Stimulated activated CD8-positive, alpha-beta memory T cell treated with anti-CD3 and anti-CD28 coated beads, Interleukin-12 subunit alpha, Interleukin-12 subunit beta, amount 100 ng/mL, for 1 hour (primary cell): ENCODE results near the gene VPS33B.
"Not testable (repeated sequence)": the region's sequence is repeated elsewhere in the genome, so short reads cannot be mapped to it uniquely, and the experiment has no call there.

Experiments used
- DNase-seq: peaks from one replicate; pipeline ENCODE4 v3.0.0-alpha.2; 2020; ENCODE audit warnings: low read depth

Gene VPS33B

GRCh38 chr15:91031796-91032195, 9.4 kb upstream of the VPS33B start:
- no peak for DNase-seq

DNA sequence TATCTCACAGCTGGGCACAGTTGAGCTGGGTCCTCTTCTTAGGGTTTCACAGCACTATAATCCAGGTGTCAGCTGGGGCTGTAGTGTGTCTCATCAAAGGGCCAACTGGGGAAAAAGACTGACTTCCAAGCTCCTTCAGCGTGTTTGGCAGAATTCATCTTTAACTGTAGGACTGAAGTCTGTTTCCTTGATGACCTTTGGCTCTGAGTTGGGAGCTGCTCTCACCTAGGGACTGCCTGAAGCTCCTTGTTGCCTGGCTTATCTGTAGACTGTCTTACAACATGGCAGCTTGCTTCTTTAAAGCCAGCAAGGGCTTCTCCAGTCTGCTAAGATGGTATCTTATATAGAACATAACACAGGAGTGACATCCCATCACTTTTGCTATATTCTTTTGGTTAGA, 5.3 kb upstream of the VPS33B start:
- no peak for DNase-seq

DNA sequence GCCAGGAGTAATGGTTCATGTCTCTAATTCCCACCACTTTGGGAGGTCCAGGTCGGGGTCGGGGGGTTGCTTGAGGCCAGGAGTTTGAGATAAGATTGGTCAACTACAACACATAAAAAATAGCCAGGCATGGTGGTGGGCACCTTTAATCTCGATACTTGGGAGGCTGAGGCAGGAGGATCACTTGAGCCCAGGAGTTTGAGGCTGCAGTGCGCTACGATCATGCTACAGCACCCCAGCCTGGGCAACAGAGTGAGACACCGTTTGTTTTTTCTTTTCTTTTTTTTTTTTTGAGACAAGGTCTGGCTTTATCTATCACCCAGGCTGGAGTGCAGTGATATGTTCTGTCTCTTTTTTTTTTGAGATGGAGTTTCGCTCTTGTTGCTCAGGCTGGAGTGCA, 1.3 kb upstream of the VPS33B start:
- DNase-seq, result no peak

DNA sequence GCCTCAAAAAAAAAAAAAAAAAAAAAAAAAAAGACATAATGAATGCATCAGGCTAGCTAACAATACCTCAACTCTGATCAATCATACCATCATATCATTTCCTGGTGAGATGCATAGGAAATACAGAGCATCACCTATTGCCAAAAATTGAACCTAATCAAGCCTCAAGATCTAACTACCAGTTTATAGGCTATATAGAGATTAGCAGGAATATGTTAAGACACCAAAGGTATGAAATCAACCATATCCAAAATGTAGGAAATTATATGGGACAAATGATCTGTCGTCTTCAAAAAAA, 387 bp upstream of the VPS33B start:
- no peak for DNase-seq

- DNase-seq, result no peak
Observed at GRCh38 chr15:91021516-91022074, 799 bp downstream of the VPS33B start.

DNA sequence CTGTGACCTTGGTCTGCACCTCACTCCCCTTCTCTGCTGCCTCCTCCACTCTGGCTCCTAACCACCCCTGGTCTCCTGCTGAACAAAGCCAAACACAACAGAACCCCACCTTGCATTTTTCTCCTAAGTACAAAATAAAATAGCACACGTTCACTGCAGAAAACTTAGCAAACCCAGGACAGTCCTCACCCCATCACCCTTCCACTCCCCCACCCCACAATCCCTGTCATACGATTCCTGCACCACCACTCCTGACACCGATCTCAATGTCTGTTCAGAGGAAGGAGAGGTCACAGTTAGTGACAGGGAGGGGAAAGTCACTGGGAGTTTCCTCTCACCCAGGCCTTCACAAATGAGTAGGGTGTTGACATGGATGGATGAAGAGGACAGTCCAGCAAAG, 4.2 kb downstream of the VPS33B start:
- DNase-seq, result no peak

DNA sequence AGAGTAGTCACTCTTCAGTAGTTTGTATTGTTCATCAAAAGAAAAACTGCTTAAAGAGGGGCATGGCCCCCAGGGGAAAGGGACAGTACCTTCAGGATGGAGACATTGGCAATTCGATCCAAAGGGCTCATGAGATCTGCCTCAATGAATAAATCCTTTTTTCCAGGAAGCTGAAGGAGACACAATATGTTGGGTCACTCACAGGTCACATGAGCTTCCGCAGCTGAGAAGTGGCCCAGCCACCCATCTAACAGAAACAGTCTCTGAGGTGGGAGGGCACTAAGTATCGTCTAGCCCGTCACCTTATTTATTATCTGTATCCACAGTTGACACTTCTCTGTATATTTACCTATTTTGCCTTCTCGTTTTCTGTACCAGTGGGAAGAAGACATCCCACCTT, 4.7 kb downstream of the VPS33B start:
- DNase-seq, result no peak

- not testable (repeated sequence) for DNase-seq
Observed at GRCh38 chr15:91013701-91014100, 8.7 kb downstream of the VPS33B start.

DNA sequence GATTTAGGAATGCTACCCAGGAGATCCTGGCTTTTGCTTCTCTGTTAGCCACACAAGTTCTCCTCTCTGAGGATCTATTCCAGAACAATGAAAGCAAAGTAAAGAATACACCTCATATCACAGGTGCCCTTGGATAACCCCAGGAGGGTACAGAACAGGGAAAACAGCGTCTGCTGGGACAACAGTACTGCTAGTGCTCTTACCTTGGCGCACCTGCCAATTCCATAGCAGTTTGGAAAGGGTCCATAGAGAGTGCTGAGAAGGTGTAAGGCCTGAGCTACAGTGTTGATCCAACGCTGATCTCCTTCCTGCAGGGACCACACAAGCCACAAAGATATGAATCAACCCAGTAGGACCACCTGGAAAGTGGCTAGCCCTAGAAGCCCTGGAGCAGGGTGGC, 15.1 kb downstream of the VPS33B start:
- DNase-seq, result no peak

- no peak for DNase-seq
Observed at GRCh38 chr15:91001209-91001608, 21.2 kb downstream of the VPS33B start.

GRCh38 chr15:90998737-90999136, 23.7 kb downstream of the VPS33B start:
- no peak for DNase-seq

DNA sequence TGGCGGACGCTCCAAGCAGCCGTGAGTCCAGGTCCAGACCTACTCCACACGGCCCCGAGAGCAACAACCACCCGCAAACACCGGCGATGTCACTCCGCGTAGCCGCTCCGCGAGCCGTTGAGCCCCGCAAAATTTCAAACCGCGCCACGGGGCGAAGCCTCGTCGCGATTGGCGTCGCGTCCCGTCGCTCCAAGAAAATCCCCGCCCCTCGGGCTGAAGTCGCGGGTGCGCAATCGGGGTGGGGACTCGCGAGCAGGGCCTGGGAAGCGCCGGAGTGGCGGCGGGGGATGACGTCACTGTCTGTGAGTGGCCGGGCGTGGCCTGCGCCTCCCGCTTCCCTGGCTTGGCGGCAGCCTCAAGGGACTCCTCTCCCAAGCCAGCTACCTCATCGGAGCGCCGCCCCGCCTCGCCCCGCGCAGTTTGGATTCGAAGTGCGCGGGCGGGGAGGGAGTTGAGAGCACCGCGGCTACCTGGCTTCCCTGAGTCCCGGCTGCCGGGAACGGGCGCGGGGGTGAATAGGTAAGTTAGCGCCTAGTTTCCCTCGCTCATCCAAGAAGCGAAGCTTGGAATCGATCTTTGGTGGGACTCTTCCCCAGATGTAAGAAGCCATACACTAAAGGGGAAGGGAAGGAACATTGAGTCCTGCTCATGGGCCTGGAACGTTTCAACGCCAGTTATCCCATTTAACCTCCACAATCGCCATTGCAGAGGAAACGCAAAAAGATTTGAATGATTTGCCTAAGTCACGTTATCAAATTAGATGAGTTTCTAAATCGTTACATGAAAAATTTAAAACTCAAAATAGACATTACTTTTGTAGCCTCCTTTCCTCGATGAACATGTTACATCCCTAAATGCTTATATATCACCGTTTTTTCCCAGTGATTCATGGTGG, 27.7 kb downstream of the VPS33B start, which contains the start of gene PRC1:
PRC1 (minus strand) TSS at position 119 of the 895 bp plus-strand sequence; CDS start at position 1, 118 bp downstream.
- DNase-seq, result peak; percentile 97

DNA sequence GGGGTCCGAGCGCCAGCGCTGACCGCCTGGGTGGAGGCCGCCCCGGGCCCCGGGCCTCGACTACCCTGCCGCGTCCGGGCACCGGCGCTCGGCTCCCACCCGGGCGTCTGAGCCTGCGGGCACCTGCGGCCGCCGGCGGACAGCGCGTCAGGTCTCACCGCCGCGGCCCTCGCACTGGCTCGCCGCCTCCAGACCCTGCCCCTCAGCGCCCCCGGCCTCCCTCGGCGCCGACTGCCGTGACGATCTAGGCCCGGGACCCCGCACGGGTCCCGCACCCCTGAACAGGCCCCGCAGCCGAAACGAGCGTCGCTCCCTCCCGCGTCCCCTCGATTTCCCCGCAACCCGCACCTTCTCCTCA, 28.4 kb downstream of the VPS33B start:
- DNase-seq, result no peak

GRCh38 chr15:90991587-90992285, 30.7 kb downstream of the VPS33B start:
- no peak for DNase-seq

- DNase-seq, result no peak
Observed at GRCh38 chr15:90990446-90990845, 31.9 kb downstream of the VPS33B start.

GRCh38 chr15:90989040-90989768, 33.2 kb downstream of the VPS33B start:
- DNase-seq, result no peak

DNA sequence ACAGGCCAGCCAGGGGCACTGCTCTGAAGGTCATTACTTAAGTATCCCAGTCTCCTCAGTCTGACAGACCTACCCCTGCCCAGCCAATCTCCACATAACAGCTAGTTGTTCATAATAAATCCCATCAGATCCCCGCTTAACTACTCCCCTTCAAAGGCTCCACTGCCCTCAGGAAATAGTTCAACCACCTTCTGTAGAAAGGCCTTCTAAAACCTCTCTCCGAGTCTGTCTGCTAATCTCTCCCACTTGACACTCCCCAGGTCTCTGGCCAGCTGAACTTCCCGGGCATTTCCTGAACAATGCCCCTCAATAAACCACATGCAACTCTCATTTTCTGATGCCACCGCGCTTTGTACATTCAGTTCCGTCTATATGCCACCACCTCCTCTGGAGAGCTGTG, 34.1 kb downstream of the VPS33B start:
- DNase-seq, result no peak

DNA sequence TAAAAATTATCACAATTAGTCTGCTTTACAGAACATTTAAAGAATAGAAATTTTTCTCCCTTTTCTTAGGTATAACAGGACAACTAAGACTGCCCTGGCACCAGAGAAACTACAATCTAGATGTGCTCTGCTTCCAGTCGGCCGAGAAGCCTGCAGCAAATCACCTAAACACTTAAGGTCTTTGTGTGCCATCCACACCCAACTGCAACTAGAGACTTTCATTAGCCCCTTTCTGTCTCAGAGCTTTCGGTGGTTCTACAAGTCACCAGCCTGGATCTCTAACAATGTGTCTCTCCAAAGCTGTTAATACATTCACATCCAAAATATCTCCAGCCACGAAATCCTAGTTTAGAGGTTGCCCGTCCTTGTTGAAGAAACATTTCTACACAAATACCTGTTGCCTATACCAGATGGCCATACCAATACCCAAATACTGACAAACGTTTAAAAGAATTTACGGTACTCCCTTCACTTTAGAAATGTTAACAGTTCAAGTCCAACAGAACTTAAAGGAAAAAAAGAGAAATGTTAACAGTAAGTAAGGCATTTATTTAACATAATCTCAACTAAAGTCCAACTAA, 34.7 kb downstream of the VPS33B start:
- no peak for DNase-seq

DNA sequence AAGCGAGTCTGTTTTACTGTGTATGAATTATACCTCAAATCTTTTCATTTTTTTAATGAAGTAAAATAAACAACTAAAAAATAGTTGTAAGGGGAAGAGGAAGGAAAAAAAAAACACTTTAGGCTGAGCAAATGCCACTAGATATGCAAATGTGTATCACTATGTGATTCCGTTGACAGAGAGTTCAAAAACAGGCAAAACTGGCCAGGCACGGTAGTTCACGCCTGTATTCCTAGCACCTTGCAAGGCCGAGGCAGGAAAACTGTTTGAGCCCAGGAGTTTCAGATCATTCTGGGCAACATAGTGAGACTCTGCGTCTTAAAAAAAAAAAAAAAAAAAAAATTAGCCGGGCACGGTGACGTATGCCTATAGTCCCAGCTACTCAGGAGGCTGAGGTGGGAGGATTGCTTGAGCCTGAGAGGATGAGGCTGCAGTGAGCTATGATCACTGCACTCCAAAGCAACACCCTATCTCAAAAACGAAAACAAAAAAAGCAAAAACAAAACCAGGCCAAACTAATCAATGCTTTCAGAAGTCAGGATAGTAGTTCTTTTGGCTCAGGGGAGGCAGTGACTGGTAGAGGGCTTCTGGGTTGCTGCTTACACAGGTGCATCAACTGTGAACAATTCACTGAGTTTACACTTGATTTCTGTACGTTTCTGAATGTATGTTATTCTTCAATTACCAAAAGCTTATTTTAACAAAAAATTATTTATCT, 35.4 kb downstream of the VPS33B start:
- no peak for DNase-seq

DNA sequence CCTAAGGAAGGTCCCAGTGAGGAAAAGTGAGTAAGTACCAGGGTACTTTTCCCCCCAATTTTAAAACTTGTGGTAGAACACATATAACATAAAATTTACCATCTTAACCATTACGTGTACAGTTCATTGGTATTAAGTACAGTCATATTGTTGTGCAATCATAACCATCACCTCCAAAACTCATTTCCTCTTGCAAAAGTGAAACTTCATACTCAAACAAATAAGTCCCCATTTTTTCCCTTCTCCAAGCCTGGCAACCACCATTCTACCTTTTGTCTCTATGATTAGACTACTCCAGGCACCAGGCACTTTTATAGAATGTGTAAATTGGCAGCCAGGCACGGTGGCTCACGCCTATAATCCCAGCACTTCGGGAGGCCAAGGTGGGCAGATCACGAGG, 40.3 kb downstream of the VPS33B start:
- DNase-seq, result no peak

- DNase-seq, result no peak
Observed at GRCh38 chr15:90981681-90982080, 40.7 kb downstream of the VPS33B start.

DNA sequence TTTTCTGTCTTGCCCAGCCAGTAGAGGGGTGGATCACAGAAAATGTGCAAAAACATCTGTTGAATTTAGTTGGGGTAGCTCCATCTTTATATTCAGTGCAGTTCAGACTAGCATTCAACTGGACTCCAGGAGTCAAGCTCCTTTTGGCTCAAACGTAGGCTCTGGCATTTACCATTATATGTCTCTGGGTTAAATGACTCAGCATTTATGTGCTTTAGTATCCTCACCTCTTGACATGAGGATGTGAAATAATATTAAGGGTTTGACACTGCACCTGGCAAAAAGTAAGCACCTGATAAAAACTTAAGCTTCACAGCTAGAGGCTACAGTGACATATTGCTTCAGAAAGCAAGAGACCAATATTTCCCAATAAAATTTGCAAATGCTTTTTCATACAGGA, 42.8 kb downstream of the VPS33B start:
- no peak for DNase-seq
